HEK293 (cell line): ENCODE data around the gene FNDC10.
A peak's percentile ranks its signal among the peaks of the same experiment; 100 is the strongest.

Experiments used
- CTCF ChIA-PET: fragments of 350-600 bp; formaldehyde crosslinking; extraction: SDS; loops from one replicate; lab custom pipeline; 2021; ENCODE audit warnings: antibody characterized with exemption; lab: Yijun Ruan, JAX
- POLR2A ChIA-PET: fragments of 300-600 bp; formaldehyde crosslinking; extraction: SDS; loops from one replicate; lab custom pipeline; 2020; ENCODE audit warnings: antibody characterized with exemption, inconsistent platforms; lab: Yijun Ruan, JAX
- H3K27ac ChIP-seq: fragments of 200-500 bp; sonication (Bioruptor generic); 2 replicates; pipeline ENCODE4 v1.5.1; 2014; ENCODE audit warnings: low read depth, low read length, control low read depth, inconsistent platforms; ENCODE audit errors: extremely low read depth
- H3K36me3 ChIP-seq, 2 experiments: fragments of 200-500 bp in 1 of 2; sonication (Bioruptor generic) in 1 of 2; 1 replicate in 1 of 2; 2 replicates in 1 of 2; pipeline ENCODE4 v1.5.1; 2014 to 2017; ENCODE audit warnings: inconsistent platforms in 2 of 2, low read length in 2 of 2; ENCODE audit not compliant: control insufficient read depth in 2 of 2, insufficient read depth in 1 of 2
- H3K4me1 ChIP-seq: fragments of 200-500 bp; sonication (Bioruptor generic); 2 replicates; pipeline ENCODE4 v1.5.1; 2014; ENCODE audit warnings: mild to moderate bottlenecking, low read length, inconsistent platforms; ENCODE audit not compliant: control insufficient read depth, insufficient read depth
- H3K4me3 ChIP-seq: 2 replicates; pipeline ENCODE4 v1.5.1; 2011; ENCODE audit warnings: low read depth, mild to moderate bottlenecking, control low read depth, low read length, moderate library complexity
- H3K9me3 ChIP-seq: fragments of 200-500 bp; sonication (Bioruptor generic); 2 replicates; pipeline ENCODE4 v1.5.1; 2014; ENCODE audit warnings: low read depth, low read length, inconsistent platforms; ENCODE audit not compliant: control insufficient read depth, insufficient read depth
- EGR2 ChIP-seq: fragments of 450-650 bp; formaldehyde crosslinking; IDR thresholded peaks from 2 replicates; pipeline ENCODE4 v1.5.1; 2016; ENCODE audit warnings: low read depth, missing biosample characterization, missing genetic modification characterization
- ZFHX2 ChIP-seq: fragments of 450-650 bp; formaldehyde crosslinking; conservative IDR thresholded peaks from 2 replicates; pipeline ENCODE4 v1.5.1; 2016; ENCODE audit warnings: missing biosample characterization, missing genetic modification characterization
- ZSCAN30 ChIP-seq: fragments of 450-650 bp; IDR thresholded peaks from 2 replicates; pipeline ENCODE4 v1.5.1; 2018; ENCODE audit warnings: missing biosample characterization, mild to moderate bottlenecking, missing genetic modification characterization, moderate library complexity

The FNDC10 gene

GRCh38 chr1:1548591-1548990, 51.3 kb downstream of the FNDC10 start:
- TF ChIP-seq ZFHX2, result peak; percentile 55
- TF ChIP-seq EGR2 (tag by site-specific recombination), result peak; percentile 53
- TF ChIP-seq ZSCAN30 (tag by site-specific recombination), result no peak
- TF ChIP-seq, all 188 proteins: peak for 2

More at GRCh38 chr1:1548591-1548990, 51.3 kb downstream of the FNDC10 start:
- CTCF ChIA-PET, result no interaction called here
- no peaks in the 10 kb centered on the region for H3K4me1 ChIP-seq
- H3K9me3 ChIP-seq, result no peaks in the 10 kb centered on the region
- peaks cover 4 to 53% of the 10 kb centered on the region in 2 experiments; a peak in 2 of 3 replicates for H3K36me3 ChIP-seq
- no peak overlapping the region for H3K4me3 ChIP-seq
- H3K27ac ChIP-seq, result no peak overlapping the region
- POLR2A ChIA-PET, result interaction anchor here (0.6 to 1.2 kb wide), 2 partner anchors 13 to 150 kb away, joined by 3 to 4 read pairs; partner anchors contain the start of gene CCNL2
